MM.1S (cell line): ENCODE measurements around the gene INPP5D.

Experiments used
- DNase-seq: peaks from one replicate; pipeline ENCODE4 v3.0.0-alpha.2; 2015
- H2AFZ ChIP-seq: fragments of 300-600 bp; sonication (generic); 2 replicates; pipeline ENCODE4 v1.6.0; 2016; ENCODE audit warnings: antibody characterized with exemption, low read length
- H3F3A ChIP-seq: fragments of 300-600 bp; sonication (generic); 2 replicates; pipeline ENCODE4 v1.6.1; 2016; ENCODE audit warnings: mild to moderate bottlenecking, antibody characterized with exemption, low read length, moderate library complexity, mixed read lengths; ENCODE audit not compliant: insufficient read depth
- H3K27ac ChIP-seq: fragments of 300-600 bp; sonication (generic); 2 replicates; pipeline ENCODE4 v1.5.1; 2016; ENCODE audit warnings: mild to moderate bottlenecking, low read length
- H3K27me3 ChIP-seq: fragments of 300-600 bp; sonication (generic); replicated peaks from 2 replicates; pipeline ENCODE4 v1.6.0; 2016; ENCODE audit warnings: low read length; ENCODE audit not compliant: insufficient read depth
- H3K36me3 ChIP-seq: fragments of 300-600 bp; sonication (generic); replicated peaks from 2 replicates; pipeline ENCODE4 v1.6.1; 2016; ENCODE audit warnings: mild to moderate bottlenecking, low read length, mixed read lengths; ENCODE audit not compliant: insufficient read depth
- H3K4me1 ChIP-seq: fragments of 300-600 bp; sonication (generic); 2 replicates; pipeline ENCODE4 v1.6.1; 2016; ENCODE audit warnings: low read length, mixed read lengths
- H3K4me2 ChIP-seq: fragments of 300-600 bp; sonication (generic); 2 replicates; pipeline ENCODE4 v1.6.0; 2016; ENCODE audit warnings: low read depth, low read length
- H3K4me3 ChIP-seq: fragments of 300-600 bp; sonication (generic); 2 replicates; pipeline ENCODE4 v1.5.1; 2016; ENCODE audit warnings: low read length, mixed read lengths
- H3K79me2 ChIP-seq: fragments of 300-600 bp; sonication (generic); 2 replicates; pipeline ENCODE4 v1.6.1; 2016; ENCODE audit warnings: mixed run types, low read length, mixed read lengths
- H3K9ac ChIP-seq: fragments of 300-600 bp; sonication (generic); 2 replicates; pipeline ENCODE4 v1.6.1; 2016; ENCODE audit warnings: low read length, mixed read lengths
- H3K9me2 ChIP-seq: fragments of 300-600 bp; sonication (generic); replicated peaks from 2 replicates; pipeline ENCODE4 v1.6.1; 2016; ENCODE audit warnings: mild to moderate bottlenecking, low read length, mixed read lengths; ENCODE audit not compliant: insufficient read depth
- H3K9me3 ChIP-seq: fragments of 300-600 bp; sonication (generic); replicated peaks from 2 replicates; pipeline ENCODE4 v1.6.1; 2016; ENCODE audit warnings: mild to moderate bottlenecking, low read length, mixed read lengths; ENCODE audit not compliant: insufficient read depth
- H4K20me1 ChIP-seq: fragments of 300-600 bp; sonication (generic); 2 replicates; pipeline ENCODE4 v1.6.1; 2016; ENCODE audit warnings: mild to moderate bottlenecking, low read length, moderate library complexity, mixed read lengths; ENCODE audit not compliant: insufficient read depth
- CTCF ChIP-seq: fragments of 300-600 bp; sonication (generic); IDR thresholded peaks from 2 replicates; pipeline ENCODE4 v1.5.1; 2016; ENCODE audit warnings: antibody characterized with exemption, low read length, mixed read lengths
- EZH2 ChIP-seq: fragments of 300-600 bp; sonication (generic); optimal IDR thresholded peaks from 2 replicates; pipeline ENCODE3; 2017; ENCODE audit warnings: low read depth, mild to moderate bottlenecking, antibody characterized with exemption, low read length, mixed read lengths
- EZH2phosphoT487 ChIP-seq: fragments of 300-600 bp; sonication (generic); IDR thresholded peaks from 2 replicates; pipeline ENCODE4 v1.6.1; 2018; ENCODE audit warnings: antibody characterized with exemption, low read length

INPP5D gene

DNA sequence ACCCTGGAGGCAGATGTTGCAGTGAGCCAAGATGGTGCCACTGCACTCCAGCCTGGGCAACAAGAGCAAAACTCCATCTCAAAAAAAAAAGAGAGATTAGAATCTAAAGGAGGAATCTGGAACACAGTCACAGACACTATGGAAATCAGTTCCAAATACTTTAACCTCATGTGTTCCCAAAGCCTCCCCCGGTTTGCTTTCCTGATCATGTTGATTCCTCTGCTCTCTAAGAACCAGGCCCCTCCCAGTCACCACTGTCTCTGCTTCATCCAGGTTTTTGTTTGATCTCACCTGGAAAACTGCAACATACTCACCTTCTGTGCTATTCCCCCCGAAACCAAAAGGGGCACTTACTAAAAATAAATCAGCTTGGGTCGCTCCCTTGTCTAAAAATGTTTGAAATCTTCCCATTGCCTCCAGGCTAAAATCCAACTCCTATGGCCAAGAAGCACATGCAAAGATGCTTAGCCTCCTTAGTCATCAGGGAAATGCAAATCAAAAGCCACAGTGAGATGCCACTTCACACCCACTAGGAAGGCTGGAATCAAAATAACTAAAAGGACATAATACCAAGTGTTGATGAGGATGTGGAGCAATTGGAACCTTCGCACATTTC is 33.8 kb upstream of the INPP5D start:
- Histone ChIP-seq H3K36me3 (no peaks in the 10 kb centered on the region), H3K4me1 (no peaks in the 10 kb centered on the region), H2AFZ (no peak overlapping the region), H3K27me3 (no peaks in the 10 kb centered on the region), H3K9me3 (no peaks in the 10 kb centered on the region), H3K4me3 (no peak overlapping the region), H3K27ac (no peak overlapping the region), H3K79me2 (no peaks in the 10 kb centered on the region), H4K20me1 (no peaks in the 10 kb centered on the region), H3F3A (no peaks in the 10 kb centered on the region), H3K9ac (no peak overlapping the region), H3K4me2 (no peak overlapping the region), H3K9me2 (no peaks in the 10 kb centered on the region)
- no peak for DNase-seq
- TF ChIP-seq EZH2phosphoT487 (no peak), CTCF (no peak), EZH2 (no peak)

DNA sequence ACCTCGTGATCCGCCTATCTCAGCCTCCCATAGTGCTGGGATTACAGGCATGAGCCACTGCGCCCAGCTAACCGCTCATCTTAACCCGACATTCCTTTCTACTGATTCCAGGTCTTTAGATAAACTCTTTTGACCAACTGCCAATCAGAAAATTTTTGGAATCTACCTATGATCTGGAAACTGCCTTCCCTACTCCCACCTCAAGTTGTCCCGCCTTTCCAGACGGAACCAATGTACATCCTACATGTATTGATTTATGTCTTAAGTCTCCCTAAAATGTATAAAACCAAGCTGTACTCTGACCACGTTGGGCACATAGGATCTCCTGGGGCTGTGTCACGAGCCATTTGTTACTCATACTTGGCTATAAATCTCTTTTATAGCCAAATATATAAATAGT is 30.8 kb upstream of the INPP5D start:
- Histone ChIP-seq H3K4me3 (no peak overlapping the region), H3K4me2 (no peak overlapping the region), H3K9me3 (no peaks in the 10 kb centered on the region), H3K27me3 (no peaks in the 10 kb centered on the region), H3K36me3 (no peaks in the 10 kb centered on the region), H3K27ac (no peak overlapping the region), H3K9ac (no peak overlapping the region), H4K20me1 (no peaks in the 10 kb centered on the region), H2AFZ (no peak overlapping the region), H3K79me2 (no peaks in the 10 kb centered on the region), H3F3A (no peaks in the 10 kb centered on the region), H3K4me1 (no peaks in the 10 kb centered on the region), H3K9me2 (no peaks in the 10 kb centered on the region)
- TF ChIP-seq EZH2: no peak
- DNase-seq: no peak

DNA sequence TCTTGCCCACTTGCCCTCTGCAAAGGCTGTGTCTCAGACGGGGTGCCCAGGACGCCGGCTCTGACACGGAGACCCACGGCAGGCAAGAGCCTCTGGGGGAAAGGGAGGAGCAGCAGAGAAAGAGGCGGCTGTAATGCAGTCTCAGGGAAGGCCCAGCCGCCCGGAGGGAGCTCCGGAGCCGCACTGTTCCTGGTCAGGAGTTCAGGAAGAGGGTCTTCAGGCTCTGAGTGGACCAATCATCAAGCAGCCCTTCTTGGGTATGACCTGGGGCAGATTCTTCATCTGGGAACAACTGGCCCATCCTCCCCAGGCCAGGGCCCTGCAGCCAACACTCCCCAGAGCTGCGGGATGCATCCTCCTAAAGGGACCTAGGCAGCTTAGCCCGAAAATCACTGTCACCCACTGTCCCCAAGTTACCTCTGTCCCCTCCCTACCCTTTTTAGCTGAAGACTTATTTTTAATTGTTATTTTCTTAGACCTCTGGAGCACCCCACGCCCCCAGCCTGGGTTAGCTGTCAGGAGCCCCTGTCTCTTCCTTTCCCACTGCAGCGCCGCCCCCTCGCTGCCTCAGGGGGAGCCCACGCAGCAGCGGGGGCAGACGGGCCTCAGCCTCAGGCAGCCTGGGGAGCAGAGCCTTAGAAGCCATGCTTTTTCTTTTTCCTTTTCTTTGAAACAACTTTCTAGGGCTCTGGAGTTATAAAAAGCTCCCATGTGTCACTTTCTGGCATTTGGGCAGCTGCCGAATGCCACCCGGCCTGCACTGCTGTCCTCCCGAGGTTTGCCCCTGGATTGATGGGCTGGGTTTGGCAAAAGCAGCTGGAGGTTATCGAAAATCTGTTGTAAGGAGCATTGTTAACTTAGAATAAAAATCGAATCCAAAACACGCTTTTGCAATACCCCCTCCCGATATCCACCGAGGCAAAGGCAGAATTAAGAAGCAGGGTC is 28.3 kb upstream of the INPP5D start:
- Histone ChIP-seq H3K36me3 (no peaks in the 10 kb centered on the region), H3K9me3 (no peaks in the 10 kb centered on the region), H3K79me2 (no peaks in the 10 kb centered on the region), H3K27ac (no peak overlapping the region), H3F3A (no peaks in the 10 kb centered on the region), H3K4me2 (no peak overlapping the region), H4K20me1 (no peaks in the 10 kb centered on the region), H3K27me3 (no peaks in the 10 kb centered on the region), H3K9ac (no peak overlapping the region), H3K9me2 (no peaks in the 10 kb centered on the region), H2AFZ (no peak overlapping the region), H3K4me3 (no peak overlapping the region), H3K4me1 (no peaks in the 10 kb centered on the region)
- TF ChIP-seq EZH2 (no peak), CTCF (no peak), EZH2phosphoT487 (no peak)
- DNase-seq: no peak
